NOMO-1 treated with DMSO at 0.1 percent for 48 hours (cell line): ENCODE data around the gene FMNL2.

Experiments
- DNase-seq: peaks from one replicate; lab custom pipeline; 2025; ENCODE audit not compliant: unreplicated experiment; lab: John Stamatoyannopoulos, UW

The FMNL2 gene

DNA sequence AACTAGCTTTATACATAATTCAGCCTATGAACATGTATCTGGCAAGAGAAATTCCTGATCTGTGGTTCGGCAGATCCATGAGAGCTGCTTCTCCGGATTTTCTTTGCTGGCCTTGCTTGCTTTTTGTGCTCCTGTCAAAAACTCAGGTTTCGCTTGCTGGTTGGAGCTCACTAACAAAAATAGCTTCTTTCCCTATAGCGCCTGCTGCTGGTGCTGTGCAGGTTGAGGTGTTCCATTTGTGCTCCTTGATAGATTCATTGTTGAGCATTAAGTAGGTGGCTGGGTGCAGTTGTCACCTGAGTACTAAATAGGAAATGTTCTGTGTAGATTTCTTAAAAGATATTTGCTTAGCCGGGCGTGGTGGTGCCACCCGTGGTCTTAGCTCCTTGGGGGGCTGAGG is 234.2 kb downstream of the FMNL2 start:
- DNase-seq, result no peak

DNA sequence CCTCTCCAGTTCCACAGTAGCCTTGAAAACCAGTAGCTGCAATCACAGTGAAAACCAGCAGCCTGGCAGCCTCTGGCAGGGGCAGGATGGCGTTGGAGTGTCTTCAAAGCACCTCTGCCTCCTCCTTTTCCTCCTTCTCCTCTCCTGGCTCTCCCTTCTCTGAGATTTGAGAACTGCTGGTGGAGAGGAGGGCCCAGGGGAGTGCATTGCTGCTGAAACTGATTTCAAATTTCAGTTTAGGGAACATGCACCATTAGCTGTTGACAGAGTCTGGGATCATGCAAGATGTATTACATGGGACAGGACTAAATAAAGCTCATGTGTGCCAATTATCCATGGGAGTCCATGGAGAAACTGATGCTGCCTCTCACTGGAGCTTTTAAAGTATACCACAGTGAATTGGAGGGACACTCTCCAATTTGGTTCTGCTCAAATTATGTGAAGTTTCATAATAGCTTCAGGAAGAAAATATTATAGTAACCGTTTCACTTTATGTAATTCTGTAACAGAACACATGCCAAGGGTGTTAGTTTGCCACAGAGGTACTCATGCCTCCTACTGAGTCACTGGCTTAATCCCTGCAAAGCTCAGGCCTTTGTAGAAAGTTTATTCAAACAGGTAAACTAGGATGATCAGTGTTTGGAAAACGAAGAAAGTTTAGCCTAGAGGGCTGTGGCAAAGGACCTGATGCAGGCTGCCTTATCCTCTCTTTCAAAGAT is 236.2 kb downstream of the FMNL2 start:
- no peak for DNase-seq

DNA sequence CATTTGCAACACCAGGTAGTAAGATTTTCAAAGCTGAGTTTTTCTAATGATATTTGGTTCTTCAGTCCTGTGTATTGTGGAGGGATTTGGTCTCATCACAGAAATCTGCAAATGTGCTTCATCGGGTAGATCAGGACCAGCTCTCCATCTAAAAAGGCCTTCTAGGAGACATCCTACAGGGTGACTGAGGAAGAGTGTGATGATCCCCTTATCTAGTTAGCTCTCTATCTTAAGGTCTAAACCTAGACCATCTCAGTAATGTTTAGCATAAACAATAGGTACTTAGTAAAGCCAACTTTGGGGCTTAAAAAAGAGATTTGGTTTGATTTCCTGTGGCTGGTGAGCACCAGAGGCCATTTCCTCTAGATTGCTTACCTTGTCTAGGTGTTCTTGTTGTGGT is 237.1 kb downstream of the FMNL2 start:
- no peak for DNase-seq

DNA sequence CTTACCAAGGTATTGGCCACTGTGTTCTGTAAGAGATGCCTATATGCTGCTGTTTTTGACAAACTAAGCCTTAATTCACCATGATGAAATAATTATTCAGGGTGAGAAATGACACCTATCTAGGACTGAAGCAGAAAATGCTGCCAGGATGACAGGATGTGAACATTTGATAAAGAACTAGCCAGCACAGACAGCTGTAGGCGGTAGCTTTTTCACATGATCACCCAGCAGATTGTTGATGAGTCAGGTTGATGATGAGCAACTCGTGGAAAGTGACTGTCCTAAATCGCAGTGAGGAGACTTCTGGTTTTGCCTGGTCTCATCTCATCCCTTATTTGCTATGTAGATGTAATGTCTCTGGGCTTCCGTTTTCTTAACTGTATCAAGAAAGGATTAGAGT is 238.2 kb downstream of the FMNL2 start:
- peak; percentile 97 for DNase-seq

DNA sequence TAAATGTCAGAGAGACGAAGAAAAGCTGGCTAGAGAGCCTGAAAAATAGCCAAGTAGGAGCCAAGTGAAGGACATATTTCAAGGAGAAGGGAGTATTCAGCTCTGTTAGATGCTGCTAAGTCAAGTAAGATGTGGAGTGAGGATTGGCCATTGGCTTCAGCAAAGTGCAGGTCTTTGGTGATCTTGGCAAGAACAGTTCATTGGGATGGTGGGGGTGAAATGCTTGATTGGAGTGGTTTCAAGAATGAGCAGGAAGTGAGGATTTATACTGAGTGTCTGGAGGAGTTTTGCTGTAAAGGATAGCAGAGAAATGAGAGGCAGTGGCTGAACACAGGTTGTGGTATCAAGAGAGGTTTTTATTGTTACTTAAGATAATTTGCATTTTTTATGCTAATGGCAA is 242.6 kb downstream of the FMNL2 start:
- DNase-seq, result no peak

DNA sequence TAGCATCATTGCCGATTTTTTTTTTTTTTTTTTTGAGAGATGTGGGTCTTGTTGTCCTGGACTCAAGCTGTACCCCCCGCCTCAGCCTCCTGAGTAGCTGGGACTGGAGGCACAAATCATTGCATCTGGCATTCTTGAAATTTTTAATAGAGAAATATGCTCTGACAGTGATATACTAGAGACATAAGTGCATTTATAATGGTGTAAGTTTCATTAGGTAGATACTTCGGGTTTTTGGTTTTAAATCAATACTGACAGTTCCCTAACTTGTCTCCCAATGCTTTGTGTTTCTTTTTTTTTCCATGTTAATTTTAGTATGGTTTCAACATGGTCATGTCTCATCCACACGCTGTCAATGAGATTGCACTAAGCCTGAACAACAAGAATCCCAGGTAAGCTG is 243.6 kb downstream of the FMNL2 start:
- no peak for DNase-seq

DNA sequence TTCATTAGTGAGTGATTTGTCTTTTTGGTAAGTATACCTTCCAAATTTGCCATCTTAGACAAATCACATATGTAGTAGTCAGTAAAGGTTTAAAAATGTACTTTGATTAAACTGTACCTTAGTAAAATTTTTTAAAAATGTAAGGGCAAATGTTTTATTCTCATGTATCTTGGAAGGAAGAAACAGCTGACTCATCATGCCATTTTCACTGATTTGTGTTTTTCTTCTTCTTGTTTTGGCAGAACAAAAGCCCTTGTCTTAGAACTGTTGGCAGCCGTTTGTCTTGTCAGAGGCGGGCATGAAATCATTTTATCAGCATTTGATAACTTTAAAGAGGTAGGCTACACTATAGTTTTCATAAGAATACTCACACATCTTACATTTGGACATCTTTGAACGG is 245.7 kb downstream of the FMNL2 start:
- no peak for DNase-seq

DNA sequence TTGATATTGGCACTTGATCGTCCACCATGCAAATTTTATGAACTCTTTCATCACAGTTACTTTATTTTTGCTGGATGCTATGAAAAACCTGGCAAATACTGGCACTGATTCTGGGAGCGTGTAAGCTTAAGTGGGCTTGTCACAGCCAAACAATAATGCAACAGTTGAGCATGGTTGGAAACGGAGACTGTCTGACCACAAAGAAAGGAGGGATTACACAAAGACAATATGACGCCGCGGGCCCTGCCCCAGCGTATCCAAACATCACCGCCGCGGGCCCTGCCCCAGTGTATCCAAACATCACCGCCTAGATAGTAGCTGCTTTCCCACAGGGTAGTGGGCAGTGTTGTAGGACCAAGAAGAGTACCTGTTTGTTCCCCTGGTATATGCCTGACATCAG is 246.4 kb downstream of the FMNL2 start:
- DNase-seq, result no peak

DNA sequence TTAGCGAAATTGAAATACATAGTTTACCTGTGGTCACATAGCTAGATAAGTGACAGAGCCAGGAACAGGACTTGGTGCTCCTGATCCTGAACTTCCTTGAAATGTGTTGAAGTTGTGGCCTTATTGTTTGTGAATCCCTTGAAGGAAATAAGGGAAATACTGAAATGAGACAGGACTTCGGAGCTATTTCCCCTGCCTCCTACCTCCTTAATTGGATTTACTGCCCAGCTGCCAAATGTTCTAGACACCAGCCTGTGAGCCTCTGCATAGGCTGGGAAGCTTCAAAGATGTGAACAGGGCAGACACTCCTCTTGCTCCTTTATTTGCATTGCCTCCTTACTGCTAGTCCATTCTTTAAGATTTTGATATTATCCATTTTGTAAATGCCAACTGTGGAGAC is 247.1 kb downstream of the FMNL2 start:
- DNase-seq, result no peak

DNA sequence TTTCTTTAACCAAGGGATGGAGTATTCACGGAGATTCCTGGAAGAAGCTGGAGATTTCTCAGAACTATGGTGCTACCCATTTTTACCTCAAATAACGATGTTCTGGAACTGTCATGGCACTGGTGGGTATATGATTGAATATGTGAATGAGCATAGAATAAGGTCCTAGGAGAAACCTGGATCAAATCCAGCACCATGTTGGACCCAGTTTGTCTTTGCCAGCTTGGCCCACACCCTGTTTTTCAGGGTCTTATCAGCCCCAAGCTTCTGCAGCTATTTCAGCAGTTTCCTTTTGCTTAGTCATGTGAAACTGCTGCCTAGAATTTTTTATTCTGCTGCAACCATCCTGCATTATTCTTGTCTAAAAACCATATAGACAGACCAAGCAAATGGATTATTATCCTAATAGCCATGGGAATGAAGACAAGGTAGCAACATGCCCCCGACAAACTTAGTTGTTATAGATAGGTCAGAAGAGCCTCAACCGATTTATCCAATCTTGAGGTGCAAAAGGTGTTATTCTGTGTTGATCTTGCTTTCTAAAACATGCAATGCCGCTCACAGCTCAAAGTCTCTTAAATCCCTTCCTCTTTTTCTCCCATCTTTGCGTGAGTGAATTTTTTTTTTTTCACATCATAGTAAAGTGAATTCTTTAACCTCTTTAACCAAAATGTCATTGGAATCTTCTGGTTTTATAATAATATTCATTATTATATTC is 248.7 kb downstream of the FMNL2 start:
- no peak for DNase-seq

DNA sequence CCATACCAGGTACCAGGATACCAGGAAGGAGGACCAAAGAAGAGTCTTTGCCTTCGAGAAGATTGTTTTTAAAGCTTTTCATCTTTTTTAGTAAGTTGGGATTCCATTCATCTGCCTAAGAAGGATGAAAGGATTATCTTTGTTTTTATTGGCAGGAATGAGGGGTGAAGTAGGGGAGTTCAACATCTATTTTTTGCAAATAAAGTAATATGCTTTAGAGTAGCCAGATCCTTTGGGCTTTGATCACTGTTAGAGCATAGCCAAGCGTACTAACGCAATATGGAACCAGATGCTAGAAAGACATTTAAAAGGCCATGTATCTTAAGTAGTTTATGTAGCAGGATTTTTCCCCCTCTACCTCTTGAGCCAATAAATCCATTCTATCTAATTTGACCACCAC is 249.3 kb downstream of the FMNL2 start:
- no peak for DNase-seq

DNA sequence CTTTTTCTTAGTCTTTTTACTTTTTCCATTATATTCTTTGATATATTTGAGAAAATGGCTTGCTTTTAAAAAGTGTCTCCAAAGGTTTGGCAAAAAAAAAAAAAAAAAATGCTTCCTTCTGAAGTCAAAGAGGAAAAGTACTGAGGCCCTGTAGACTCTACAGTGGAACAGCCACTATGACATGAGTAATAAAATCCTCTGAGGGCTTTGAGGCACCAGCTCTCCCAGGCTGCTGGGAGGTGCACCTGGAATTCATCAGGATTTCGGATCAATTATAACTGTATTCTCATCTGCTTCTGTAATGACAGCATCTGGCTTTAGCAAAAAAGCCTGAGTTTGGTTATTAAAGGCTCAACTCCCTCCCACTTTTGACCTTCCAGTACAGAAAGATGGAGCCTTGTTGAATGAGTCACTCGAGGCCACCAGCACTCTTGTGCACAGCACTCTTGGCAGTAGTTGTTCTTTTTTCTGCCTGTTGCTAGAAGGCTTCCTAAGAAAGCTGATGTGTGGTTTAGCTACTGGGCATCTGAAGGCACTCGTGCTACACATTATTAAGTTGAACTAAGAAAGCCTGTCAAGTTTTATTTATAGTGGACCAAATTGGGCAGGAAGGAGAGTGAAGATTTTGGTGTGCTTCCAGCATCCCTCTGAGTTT is 251.0 kb downstream of the FMNL2 start:
- DNase-seq, result no peak

DNA sequence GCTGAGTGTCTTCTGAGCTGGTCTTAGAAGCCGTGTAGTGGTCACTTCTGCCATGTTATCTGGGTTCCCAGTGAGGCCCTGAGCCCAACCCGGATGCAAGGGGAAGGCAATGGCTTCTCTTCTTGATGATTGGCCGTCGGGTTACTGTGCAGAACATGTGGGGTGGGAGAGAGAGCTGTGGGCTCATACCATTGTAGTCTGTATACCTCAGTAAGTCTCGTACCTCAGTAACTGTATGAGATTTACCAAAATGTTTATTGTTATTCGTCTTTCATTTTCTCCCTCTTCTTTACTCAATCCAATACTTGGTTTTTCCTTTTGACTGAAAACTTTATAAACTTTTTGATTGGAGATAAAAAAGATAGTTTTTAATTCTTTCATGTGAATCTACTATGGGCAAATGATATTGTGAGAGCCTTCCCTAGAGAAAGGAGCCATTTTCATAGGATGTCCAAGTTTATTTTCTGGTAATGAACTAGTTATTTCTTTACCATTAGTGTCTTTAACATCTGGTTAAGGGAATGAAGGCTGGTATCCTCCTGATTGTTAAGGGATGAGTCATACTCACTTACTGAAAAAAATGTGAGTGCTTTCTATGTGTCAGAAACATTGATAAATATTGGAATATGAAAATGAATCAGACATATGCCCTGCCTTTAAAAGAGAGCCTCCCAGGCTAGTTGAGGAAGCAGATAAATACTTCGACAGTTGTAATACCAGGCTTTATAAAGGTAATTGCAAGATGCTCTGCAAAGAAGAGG is 252.4 kb downstream of the FMNL2 start:
- DNase-seq, result no peak

DNA sequence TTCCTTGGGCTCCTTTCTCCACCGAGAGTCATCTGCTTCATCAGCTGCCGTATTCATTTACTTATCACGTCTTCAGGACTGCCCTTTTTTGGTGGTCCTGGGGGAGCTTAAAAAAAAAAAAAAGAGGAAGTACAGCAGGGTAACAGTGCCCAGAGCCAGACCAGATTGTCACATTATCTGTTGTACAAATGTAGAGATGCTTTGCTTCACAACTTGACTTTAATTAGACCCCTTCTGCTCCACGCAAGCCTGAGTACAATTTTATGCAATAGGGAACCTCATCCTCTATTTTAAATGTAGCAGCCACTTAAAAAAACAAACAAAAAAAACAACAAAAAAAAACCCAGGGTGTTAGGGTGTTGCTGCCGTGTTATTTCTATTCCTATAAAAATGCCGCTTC is 254.0 kb downstream of the FMNL2 start:
- DNase-seq, result no peak

DNA sequence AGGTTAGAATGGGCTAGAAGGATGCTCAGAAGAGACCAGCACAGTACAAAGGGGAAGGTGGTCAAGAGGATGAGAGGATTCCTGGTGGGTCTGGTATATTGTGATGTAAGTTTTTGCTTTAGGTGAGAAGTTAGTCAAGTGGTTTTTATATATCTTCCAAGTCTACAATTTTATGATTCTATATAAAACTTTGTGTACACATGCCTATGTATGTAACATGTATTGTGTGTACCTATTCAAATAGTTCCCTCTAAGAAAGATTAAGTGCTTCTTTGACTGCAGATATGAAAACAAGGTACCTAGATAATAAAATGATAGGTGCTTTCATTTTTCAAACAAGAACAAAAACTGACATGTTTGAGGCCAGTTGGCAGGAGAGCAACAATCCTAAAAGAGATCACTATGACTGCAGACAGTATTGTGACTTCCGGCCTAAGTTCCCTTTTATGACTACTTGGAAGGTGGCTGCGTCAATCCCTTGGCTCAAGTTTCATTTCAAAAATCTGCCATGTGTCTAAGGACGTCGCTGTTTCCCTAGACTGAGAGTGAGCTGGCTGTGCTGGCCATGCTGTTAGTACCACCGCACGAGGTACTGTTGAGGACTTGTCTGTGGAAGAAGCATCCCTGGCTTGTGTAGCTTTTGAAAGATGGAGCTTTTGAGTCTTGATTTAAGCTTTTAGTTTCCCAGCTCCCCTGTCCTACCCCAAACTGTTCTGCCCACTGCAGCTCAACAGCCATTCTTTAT is 259.2 kb downstream of the FMNL2 start:
- peak; percentile 89 for DNase-seq

DNA sequence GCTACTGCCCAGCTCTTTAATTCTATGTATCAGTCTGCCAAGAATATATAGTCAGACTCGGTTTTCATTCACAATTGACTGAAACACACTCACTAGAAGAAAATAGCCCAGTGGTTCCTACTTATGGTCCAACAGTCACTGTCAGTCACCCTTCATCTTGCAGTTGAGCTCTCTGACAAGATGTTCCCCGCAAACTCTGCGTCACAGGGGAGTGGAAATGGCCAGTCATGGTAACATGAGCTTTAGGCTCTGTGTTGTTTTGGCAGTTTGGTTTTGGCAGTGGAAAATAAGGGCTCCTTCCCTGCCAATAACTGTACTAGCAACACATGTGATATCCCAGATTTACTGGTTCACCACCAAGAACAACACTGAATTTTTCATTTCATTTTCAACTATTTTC is 259.8 kb downstream of the FMNL2 start:
- DNase-seq, result no peak

DNA sequence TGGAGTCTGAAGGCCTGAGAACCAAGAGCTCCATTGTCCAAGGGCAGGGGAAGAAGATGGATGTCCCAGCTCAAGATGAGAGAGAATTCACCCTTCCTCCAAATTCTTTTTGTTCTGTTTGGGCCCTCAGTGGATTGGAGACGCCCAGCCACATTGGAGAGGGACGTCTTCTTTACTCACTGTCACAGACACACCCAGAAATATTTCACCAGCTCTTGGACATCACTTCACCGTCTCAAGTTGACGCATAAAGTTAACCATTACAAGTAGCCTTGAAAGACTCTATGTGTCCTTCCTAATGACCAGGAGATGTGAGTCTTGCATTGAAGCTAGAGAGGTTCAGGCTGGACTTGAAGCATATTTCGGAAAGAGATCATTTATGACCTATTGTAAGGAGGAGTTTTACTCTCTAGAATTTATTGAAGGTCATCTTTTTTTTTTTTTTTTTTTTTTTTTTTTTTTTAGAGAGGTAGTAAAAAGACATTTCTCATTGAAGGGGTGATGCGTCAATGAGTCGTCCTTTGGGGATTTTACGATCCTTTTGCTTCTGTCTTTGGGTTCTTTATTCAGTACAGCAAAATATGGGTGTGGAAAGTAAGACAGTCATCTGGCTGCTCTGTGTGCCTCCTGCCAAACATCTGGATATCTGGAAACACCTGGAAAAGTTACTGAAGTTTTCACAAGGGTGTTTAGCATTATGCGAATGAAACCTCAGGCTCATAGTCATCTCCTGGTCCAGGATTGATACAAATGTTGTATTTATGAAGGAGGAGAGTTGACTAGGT is 264.2 kb downstream of the FMNL2 start:
- no peak for DNase-seq

DNA sequence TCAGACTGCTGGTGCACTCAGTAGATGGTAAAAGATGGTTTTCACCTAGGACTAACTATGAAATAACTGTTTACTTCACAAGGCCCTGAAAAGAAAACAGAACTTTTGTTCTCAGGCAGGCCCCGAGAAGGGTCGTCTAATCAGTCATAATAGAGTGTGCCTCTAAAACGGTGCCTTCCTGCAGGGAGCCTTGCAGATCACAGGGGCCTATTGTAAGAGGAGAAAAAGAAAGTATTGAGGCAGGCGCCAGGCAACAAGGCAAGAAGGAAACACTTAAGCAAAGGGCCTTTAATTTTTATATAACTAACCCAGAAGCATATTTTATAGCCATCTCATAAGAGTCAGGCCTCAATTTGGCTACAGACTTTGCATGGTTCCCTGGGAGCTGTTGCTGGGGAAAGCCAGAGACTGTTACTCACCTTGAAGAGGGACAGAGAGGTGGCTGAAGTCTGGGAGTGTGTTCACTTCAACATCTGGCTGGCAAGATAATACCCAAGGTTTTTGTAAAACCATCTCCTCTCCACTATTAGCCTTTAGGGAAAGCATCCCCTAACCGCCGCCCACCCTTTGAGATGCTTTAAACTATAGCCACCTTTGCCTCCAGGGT is 265.2 kb downstream of the FMNL2 start:
- no peak for DNase-seq

DNA sequence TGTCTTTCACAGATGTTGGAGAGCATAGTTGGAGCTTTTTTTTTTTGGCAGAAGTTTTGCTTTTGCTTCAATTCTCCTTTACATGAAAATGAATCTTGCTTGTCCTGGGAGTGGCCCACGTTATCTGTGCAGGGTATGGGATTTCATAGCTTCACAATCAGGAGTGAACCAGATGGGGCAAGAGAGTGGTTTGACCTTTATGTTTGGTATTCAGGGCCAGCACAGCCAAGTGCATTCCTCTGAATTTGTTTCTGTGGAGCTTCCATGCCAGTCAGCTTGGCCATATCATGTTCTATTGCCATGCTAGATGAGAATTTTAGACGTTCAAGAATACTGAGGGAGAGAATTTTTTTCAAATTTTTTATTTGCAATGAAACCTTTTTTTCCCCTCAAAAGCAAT is 265.7 kb downstream of the FMNL2 start:
- DNase-seq, result no peak

DNA sequence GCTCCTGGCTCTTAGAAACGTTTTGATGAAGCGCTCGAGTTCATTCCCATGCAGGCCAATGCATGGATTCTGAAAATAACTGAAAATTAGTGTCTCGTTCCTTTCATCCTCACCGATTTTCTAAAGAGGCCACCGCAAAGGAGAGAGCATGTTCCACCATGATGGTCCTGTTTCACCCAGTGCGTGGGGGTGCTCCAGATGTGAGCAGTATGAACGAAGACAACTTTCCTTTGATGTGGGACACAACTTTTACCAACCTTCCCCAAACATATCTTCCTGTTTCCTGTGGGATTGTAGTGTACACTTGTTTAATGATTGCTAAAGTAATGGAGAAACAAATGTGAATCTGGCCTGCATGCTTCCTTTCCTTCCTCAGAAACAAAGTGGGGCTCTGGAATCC is 267.8 kb downstream of the FMNL2 start:
- no peak for DNase-seq
